ENCODE data around the gene CARD11.

DNA sequence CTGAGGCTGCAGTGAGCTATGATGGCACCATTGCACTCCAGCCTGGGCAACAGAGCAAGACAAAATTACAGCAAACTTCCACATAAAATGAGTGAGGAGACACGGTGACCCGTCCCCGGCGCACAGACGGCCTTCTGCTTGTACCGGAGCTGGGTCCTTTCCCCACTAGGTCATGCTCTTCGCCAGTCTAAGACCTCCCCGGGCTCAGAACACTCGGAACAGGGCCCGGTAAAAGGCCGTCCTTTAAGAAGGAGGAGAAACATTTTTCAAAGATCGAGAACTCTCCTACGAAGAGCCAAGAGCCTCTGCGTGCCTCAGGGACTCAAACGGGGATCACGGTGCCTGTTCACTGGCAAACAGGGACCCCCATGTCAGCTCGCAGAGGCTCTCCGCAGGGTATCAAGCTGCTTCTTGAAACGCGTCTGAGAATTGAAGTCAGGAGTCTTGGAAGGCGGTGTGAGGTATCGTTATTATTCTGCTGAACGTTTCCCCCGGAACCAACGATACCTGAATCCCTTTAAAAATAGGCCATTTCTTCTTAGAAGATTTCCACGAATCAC is 9.0 kb downstream of the CARD11 start:
- TF ChIP-seq, protein P1, sequence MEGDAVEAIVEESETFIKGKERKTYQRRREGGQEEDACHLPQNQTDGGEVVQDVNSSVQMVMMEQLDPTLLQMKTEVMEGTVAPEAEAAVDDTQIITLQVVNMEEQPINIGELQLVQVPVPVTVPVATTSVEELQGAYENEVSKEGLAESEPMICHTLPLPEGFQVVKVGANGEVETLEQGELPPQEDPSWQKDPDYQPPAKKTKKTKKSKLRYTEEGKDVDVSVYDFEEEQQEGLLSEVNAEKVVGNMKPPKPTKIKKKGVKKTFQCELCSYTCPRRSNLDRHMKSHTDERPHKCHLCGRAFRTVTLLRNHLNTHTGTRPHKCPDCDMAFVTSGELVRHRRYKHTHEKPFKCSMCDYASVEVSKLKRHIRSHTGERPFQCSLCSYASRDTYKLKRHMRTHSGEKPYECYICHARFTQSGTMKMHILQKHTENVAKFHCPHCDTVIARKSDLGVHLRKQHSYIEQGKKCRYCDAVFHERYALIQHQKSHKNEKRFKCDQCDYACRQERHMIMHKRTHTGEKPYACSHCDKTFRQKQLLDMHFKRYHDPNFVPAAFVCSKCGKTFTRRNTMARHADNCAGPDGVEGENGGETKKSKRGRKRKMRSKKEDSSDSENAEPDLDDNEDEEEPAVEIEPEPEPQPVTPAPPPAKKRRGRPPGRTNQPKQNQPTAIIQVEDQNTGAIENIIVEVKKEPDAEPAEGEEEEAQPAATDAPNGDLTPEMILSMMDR (IDR thresholded peaks at IDR 0.05): no peak
- TF ChIP-seq, protein P2, sequence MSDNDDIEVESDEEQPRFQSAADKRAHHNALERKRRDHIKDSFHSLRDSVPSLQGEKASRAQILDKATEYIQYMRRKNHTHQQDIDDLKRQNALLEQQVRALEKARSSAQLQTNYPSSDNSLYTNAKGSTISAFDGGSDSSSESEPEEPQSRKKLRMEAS (IDR thresholded peaks at IDR 0.05; ENCODE audit: low read depth): no peak
- TF ChIP-seq, protein P3, sequence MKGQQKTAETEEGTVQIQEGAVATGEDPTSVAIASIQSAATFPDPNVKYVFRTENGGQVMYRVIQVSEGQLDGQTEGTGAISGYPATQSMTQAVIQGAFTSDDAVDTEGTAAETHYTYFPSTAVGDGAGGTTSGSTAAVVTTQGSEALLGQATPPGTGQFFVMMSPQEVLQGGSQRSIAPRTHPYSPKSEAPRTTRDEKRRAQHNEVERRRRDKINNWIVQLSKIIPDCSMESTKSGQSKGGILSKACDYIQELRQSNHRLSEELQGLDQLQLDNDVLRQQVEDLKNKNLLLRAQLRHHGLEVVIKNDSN (IDR thresholded peaks at IDR 0.05; ENCODE audit: borderline replicate concordance, low read depth): no peak
- TF ChIP-seq FOXJ3 (CRISPR knock-in tag; IDR thresholded peaks at IDR 0.05) (no peak), ELF1 (IDR thresholded peaks at IDR 0.05) (no peak), EZH2phosphoT487 (IDR thresholded peaks at IDR 0.05; ENCODE audit: borderline replicate concordance, low read depth) (no peak), MXI1 (IDR thresholded peaks at IDR 0.05; ENCODE audit: low read depth, low read length) (no peak), TAF1 (IDR thresholded peaks at IDR 0.05; ENCODE audit: borderline replicate concordance, low read depth, low read length) (no peak), RXRA (IDR thresholded peaks at IDR 0.05; ENCODE audit: borderline replicate concordance, low read depth) (no peak), JUND (IDR thresholded peaks at IDR 0.05) (no peak), GABPA (IDR thresholded peaks at IDR 0.05; ENCODE audit: low read depth) (no peak), FOXM1 (IDR thresholded peaks at IDR 0.05; ENCODE audit: low read depth) (no peak)
- TF ChIP-seq, protein P4, sequence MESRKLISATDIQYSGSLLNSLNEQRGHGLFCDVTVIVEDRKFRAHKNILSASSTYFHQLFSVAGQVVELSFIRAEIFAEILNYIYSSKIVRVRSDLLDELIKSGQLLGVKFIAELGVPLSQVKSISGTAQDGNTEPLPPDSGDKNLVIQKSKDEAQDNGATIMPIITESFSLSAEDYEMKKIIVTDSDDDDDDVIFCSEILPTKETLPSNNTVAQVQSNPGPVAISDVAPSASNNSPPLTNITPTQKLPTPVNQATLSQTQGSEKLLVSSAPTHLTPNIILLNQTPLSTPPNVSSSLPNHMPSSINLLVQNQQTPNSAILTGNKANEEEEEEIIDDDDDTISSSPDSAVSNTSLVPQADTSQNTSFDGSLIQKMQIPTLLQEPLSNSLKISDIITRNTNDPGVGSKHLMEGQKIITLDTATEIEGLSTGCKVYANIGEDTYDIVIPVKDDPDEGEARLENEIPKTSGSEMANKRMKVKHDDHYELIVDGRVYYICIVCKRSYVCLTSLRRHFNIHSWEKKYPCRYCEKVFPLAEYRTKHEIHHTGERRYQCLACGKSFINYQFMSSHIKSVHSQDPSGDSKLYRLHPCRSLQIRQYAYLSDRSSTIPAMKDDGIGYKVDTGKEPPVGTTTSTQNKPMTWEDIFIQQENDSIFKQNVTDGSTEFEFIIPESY (IDR thresholded peaks at IDR 0.05; ENCODE audit: borderline replicate concordance, low read depth): no peak

Measured in SK-N-SH (cell line).